Stimulated activated CD4-positive, alpha-beta T cell treated with anti-CD3 and anti-CD28 coated beads, Interleukin-2, amount 100 ng/mL, for 4 hours (primary cell): ENCODE results near the gene ALG5.
A peak's percentile ranks its signal among the peaks of the same experiment; 100 is the strongest.

Experiments
- DNase-seq: peaks from one replicate; pipeline ENCODE4 v3.0.0-alpha.2; 2020; ENCODE audit warnings: low read depth

ALG5 gene

GRCh38 chr13:36999054-36999714 is at the start of gene ALG5:
TSS of gene ALG5 (minus strand) at chr13:36999340. CDS start at chr13:36999300, 40 bp downstream.
- DNase-seq = peak; percentile 85

DNA sequence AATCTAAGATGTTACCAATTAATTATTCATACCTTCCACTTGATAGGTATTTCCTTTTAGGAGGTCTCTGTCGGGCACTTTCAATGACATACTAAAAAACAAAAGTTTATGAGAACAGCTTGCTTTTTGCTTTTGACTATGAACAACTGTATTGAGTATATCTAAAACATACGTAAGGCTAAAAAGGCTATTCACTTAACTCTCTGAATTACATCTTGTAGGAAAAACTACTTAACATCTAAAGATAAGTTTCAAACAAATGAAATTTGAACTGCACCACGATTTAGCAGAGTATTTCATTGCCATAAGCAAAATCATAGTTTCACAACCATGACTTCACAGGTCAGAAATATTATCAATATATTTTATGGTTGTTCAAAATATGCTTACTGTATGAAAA is 48.7 kb upstream of the ALG5 start:
- DNase-seq = no peak

DNA sequence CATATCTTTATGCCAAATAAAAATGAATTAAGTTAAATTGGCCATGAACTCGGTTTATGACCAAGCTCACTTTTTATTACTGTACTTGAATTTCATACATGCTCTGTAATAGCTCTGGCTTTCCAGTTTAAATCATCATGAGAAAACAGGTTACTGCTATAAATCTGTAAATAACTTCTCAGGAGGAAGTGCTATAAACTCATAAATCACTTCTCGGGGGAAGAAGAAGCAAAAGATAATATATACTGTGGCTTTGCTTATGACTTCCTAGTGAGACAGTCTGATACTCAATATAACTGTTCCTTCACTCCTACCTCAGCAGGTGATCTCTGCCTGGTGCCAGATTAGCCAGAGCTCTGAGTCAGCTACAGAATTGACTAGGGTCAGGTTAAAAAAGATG is 47.9 kb upstream of the ALG5 start:
- DNase-seq = no peak

GRCh38 chr13:37046062-37046461 is 46.9 kb upstream of the ALG5 start:
- DNase-seq = no peak

- DNase-seq = no peak
These were observed 41.6 kb upstream of the ALG5 start for GRCh38 chr13:37040789-37041188.

GRCh38 chr13:37039896-37040295 is 40.8 kb upstream of the ALG5 start:
- DNase-seq = no peak

GRCh38 chr13:37037241-37037640 is 38.1 kb upstream of the ALG5 start:
- DNase-seq = no peak

- no peak for DNase-seq
These were observed 30.5 kb upstream of the ALG5 start for GRCh38 chr13:37029617-37030016.

DNA sequence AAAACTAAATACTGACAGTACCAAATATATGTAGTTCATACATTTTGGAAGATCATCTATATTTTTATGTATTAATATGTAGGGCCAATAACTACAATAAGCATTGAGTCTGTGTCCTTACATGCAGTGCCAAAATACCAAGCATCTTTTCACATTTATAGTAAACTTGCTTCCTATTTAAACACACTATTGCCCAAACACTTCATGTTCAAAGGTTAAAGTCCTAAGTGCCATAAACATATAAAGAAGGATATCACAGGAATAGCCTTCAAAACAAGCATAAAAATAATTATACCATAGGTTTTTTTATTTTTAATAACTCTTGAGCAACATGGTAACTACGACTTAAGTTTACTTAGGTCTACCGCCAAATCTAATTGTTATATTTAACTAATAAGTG is 28.5 kb upstream of the ALG5 start:
- no peak for DNase-seq

- no peak for DNase-seq
These were observed 27.6 kb upstream of the ALG5 start for GRCh38 chr13:37026771-37027170.

- DNase-seq = no peak
These were observed 24.7 kb upstream of the ALG5 start for GRCh38 chr13:37023871-37024270.

GRCh38 chr13:37014609-37015008 is 15.5 kb upstream of the ALG5 start:
- no peak for DNase-seq

DNA sequence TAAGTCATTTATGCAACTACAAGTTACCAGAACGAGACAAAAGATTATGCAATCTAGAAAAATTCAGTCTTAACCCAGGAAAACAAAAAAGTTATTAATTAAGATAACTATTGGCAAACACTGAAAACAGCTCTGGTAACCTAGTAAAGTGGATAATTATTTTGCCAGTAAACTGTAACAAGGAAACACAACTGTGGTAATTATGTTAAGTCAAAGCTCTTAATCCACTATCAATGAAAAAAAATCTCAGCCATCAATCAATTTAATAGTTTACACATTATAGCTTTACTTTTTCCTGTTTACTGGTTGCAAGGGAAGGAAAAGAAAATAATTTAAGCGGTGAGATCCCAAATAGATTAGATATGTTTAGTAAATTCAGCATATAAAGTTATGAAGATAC is 12.6 kb upstream of the ALG5 start:
- DNase-seq = no peak

GRCh38 chr13:37011002-37011401 is 11.9 kb upstream of the ALG5 start:
- DNase-seq = no peak

DNA sequence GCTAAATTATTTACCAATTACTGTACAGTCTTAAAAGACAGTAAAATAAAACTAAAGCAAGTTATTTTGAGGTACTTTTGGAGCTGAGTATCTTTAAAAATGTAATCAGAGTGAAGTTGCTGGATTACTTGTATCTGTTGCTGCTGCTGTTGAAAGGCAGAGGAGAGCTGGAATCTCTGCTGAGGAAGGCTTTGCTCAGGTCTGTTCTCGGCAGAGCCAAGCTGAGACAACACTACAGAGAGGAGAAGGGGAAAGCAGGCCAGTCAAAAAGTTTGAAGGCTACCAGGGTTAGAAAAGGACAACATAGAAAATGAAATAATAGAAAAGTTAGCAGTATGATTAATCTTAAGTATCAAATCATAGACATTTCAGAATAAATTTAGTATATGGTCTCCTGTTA is 11.3 kb upstream of the ALG5 start:
- DNase-seq = no peak

DNA sequence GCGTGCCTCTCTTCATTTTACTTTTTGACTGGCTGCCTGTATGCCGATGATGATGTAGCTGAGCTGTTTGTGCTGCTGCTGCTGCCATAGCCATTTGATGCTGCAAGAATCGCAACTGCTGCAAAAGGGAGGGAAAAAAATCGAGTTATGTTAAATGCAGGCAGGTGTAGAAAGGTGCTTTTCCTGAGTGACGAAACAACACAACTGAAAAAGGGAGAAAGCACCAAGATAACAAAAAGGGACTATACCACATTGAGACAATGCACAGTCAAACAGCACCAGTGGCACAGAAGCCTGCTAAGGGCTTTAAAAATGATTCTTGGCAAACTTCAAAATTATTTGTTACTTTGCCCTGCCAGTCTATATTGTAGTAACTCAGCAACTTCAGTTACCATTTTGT is 10.6 kb upstream of the ALG5 start:
- no peak for DNase-seq

GRCh38 chr13:37001921-37002250 is 2.7 kb upstream of the ALG5 start:
- DNase-seq = no peak

GRCh38 chr13:36998624-36999041 is 507 bp downstream of the ALG5 start:
- no peak for DNase-seq

DNA sequence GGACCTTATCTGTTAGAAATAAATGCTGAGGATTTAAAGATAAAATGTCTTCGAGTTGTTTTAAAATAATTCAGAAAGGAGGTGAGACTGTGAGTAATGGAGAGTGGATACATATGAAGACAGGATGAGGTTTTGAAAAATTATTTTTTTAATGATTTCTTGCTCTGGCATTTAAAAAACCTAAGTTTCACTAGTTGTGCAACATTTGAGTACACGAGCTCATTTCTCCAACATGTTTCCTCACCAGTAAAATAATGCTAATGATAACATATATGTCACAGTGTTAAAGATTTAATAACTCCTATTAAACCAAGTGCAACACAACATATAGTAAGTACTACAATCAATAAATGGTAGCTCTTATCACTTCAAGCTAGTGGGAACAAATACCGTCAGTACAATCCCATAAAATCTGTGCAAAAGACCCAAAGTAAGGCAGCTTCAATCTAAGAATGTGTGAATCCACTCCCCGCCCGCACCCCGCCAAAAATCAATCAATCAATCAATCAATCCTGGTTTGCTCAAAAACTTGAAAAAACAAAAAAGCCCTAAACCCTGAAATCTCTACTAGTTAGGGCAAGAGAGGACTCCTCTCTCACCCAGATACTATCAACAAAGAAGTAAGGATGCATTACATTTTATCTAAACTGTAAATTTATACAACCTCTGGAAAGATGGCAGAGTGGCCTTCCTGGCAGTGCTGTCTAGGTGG is 1.3 kb downstream of the ALG5 start:
- DNase-seq = no peak

DNA sequence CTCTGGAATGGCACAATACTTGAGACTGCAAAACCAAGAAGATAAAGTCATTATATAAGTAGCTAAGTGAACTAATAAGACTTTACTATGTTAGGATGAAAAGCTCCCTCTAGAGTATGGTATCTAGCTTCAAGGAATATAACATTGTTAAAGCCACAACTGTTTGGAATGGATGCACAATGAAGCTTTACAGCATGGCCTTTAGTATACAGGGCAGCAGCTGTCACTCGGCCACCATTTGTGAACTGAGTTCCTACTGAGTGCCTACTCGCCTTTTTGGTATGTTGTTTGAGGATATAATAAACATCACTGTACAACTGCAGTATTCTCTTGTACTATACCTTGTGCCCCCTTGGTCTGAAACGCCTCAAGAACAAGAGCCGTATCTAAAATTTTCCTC is 6.8 kb downstream of the ALG5 start:
- DNase-seq = no peak

GRCh38 chr13:36986462-36987240 is 12.5 kb downstream of the ALG5 start:
- DNase-seq = no peak

- DNase-seq = no peak
These were observed 17.9 kb downstream of the ALG5 start for GRCh38 chr13:36981156-36981743.
